Measurements from ENCODE around the gene ATOH8. TPM values are rescaled to one million over a fixed set of nuclear protein-coding genes. Genes with fewer than 3 reads are reported as not detected.

Gene ATOH8
- total and polyA plus RNA-seq, 4 donors: 38.6 to 63.3 (median 50.5) TPM

DNA sequence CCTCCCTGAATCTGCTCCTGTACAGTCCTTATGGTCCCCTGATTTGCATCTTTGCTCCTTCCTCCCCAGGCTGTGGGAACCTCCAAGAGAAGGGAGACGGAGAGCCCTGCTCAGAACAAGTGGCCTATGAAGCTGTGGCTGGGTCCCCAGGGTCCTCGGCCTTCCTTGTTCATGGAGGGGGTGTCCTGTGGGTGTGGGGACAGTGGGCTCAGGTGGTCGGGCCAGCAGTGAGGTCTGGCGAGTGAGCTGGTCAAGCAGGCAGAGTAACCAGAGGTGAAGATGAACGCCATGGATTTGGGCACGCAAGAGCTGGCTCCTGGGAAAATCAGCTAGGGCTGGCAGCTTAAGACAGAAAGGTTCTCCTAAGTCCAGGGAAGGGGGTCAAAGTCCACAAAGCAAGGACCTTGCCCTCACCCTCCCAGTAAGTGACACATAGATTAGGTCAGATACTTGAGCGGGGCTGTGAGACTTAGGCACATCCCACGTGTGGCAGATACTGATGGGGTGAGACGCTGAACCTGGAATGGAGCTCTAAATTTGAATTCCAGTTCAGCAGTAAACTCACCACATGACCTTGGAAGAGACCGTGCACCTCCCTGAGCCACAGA is 34.8 kb upstream of the ATOH8 start:
- no peaks in the 10 kb centered on the region for H3K9me3 ChIP-seq (ENCODE audit: control insufficient read depth in 4 of 4, insufficient read depth in 3 of 4, low read length in 3 of 4)
- ATAC-seq (ENCODE audit: insufficient read depth, low FRiP score) (no peak), DNase-seq (no peak)
- peak overlapping the region in 1 of 2 donors; percentile 28 for H3K27ac ChIP-seq (ENCODE audit: low read depth in 1 of 2, low read length in 1 of 2)
- H3K27me3 ChIP-seq (ENCODE audit: control insufficient read depth in 3 of 3, insufficient read depth in 3 of 3, low read length in 2 of 3): no peaks in the 10 kb centered on the region
- no peaks in the 10 kb centered on the region for H3K36me3 ChIP-seq (ENCODE audit: control insufficient read depth in 4 of 4, insufficient read depth in 4 of 4, low read length in 4 of 4)
- H3K9ac ChIP-seq (ENCODE audit: insufficient read depth in 1 of 2, low read length in 2 of 2): no peak overlapping the region
- WGBS, 2 donors: 91 to 92% methylated on average over 10 of the region's 10 CpGs
- no peak overlapping the region for H3K4me3 ChIP-seq
- peaks cover 0 to 9% (median 0%) of the 10 kb centered on the region in 5 donors for H3K4me1 ChIP-seq (ENCODE audit: control insufficient read depth in 5 of 5, insufficient read depth in 5 of 5, low read length in 5 of 5)
- TF ChIP-seq, protein P1, sequence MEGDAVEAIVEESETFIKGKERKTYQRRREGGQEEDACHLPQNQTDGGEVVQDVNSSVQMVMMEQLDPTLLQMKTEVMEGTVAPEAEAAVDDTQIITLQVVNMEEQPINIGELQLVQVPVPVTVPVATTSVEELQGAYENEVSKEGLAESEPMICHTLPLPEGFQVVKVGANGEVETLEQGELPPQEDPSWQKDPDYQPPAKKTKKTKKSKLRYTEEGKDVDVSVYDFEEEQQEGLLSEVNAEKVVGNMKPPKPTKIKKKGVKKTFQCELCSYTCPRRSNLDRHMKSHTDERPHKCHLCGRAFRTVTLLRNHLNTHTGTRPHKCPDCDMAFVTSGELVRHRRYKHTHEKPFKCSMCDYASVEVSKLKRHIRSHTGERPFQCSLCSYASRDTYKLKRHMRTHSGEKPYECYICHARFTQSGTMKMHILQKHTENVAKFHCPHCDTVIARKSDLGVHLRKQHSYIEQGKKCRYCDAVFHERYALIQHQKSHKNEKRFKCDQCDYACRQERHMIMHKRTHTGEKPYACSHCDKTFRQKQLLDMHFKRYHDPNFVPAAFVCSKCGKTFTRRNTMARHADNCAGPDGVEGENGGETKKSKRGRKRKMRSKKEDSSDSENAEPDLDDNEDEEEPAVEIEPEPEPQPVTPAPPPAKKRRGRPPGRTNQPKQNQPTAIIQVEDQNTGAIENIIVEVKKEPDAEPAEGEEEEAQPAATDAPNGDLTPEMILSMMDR (IDR thresholded peaks at IDR 0.05; ENCODE audit: control extremely low read depth, extremely low read depth): no peak

DNA sequence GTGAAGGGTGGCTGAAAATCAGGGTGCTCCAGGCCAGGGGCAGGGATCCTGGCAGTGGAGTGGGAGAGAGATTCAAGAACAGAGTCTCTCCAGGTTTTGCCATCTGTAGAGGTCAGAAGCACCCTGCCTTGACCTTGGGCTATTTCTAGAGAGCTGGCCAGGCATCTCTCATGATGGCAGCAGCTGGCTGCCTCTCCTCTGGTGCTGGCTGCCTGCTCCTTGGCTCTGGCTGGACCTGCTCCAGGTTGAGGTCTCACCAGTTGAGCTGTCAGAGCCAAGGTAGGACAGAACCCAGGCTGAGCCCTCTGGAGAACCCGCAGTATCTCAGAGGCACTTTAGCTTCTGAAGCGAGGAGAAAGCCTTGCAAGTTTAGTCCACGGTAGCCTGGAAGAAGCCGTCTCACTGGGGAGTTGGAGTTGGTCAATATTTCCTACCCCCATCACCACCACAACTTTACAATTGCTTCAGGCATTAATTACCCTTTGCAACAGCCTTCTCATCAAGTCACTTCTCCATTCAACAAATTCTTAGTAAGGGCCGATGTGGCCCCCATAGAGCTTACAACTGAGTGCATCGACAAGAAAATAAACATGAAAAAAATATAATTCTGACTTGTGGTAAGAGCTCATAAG is 34.1 kb upstream of the ATOH8 start:
- 39 to 78% methylated on average over 6 of the region's 6 CpGs for WGBS, 2 donors
- no peak overlapping the region for H3K9ac ChIP-seq (ENCODE audit: insufficient read depth in 1 of 2, low read length in 2 of 2)
- ATAC-seq (ENCODE audit: insufficient read depth, low FRiP score) (no peak), DNase-seq (no peak)
- H3K36me3 ChIP-seq (ENCODE audit: control insufficient read depth in 4 of 4, insufficient read depth in 4 of 4, low read length in 4 of 4): no peaks in the 10 kb centered on the region
- peak overlapping the region in 1 of 2 donors; percentile 53 for H3K27ac ChIP-seq (ENCODE audit: low read depth in 1 of 2, low read length in 1 of 2)
- H3K4me1 ChIP-seq (ENCODE audit: control insufficient read depth in 5 of 5, insufficient read depth in 5 of 5, low read length in 5 of 5): peaks cover 0 to 8% (median 0%) of the 10 kb centered on the region in 5 donors
- no peak overlapping the region for H3K4me3 ChIP-seq
- H3K27me3 ChIP-seq (ENCODE audit: control insufficient read depth in 3 of 3, insufficient read depth in 3 of 3, low read length in 2 of 3): no peaks in the 10 kb centered on the region
- TF ChIP-seq, protein P1 (IDR thresholded peaks at IDR 0.05; ENCODE audit: control extremely low read depth, extremely low read depth): no peak
- H3K9me3 ChIP-seq (ENCODE audit: control insufficient read depth in 4 of 4, insufficient read depth in 3 of 4, low read length in 3 of 4): no peaks in the 10 kb centered on the region

DNA sequence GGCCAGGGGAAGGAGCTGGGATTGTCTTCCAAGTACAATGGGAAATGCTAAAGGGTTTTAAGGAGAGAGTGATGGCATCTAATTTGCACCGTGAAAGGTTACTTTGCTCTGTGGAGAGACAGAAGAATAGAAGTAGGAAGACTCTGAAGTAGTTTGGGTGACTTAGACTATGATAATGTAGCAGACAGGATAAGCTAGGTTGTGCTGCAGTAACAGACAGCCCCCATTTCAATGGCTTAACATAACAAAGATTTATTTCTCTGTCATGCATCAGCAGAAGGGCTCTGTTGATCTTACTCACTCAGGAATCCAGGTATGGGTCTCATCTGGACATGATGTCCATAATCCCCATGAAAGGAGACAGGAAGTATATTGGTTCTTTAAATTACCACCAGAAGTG is 33.3 kb upstream of the ATOH8 start:
- Histone ChIP-seq H3K27ac (ENCODE audit: low read depth in 1 of 2, low read length in 1 of 2) (no peak overlapping the region), H3K27me3 (ENCODE audit: control insufficient read depth in 3 of 3, insufficient read depth in 3 of 3, low read length in 2 of 3) (no peaks in the 10 kb centered on the region), H3K9me3 (ENCODE audit: control insufficient read depth in 4 of 4, insufficient read depth in 3 of 4, low read length in 3 of 4) (no peaks in the 10 kb centered on the region), H3K4me1 (ENCODE audit: control insufficient read depth in 5 of 5, insufficient read depth in 5 of 5, low read length in 5 of 5) (peaks cover 0 to 6% (median 0%) of the 10 kb centered on the region in 5 donors), H3K9ac (ENCODE audit: insufficient read depth in 1 of 2, low read length in 2 of 2) (no peak overlapping the region), H3K4me3 (no peak overlapping the region), H3K36me3 (ENCODE audit: control insufficient read depth in 4 of 4, insufficient read depth in 4 of 4, low read length in 4 of 4) (no peaks in the 10 kb centered on the region)
- DNase-seq (no peak), ATAC-seq (ENCODE audit: insufficient read depth, low FRiP score) (no peak)
- TF ChIP-seq, protein P1 (IDR thresholded peaks at IDR 0.05; ENCODE audit: control extremely low read depth, extremely low read depth): no peak
- 86 to 100% methylated on average over 1 of the region's 1 CpG for WGBS, 2 donors

Measured in lung (tissue), 12 donors.